GM23338 (cell line): ENCODE measurements around the gene LRIG1. TPM values are rescaled to one million over a fixed set of nuclear protein-coding genes. Genes with fewer than 3 reads are reported as not detected.

Experiments
- ATAC-seq: fragments of 200-7000 bp; cut with Tn5 transposase; 3 replicates; pipeline ENCODE4 v1.9.1; 2020
- DNase-seq: peaks from one replicate; pipeline ENCODE4 v3.0.0-alpha.2; 2015; ENCODE audit warnings: low spot score
- H2AFZ ChIP-seq: fragments of 200-600 bp; sonication (generic); 2 replicates; pipeline ENCODE4 v1.8.0; 2016; ENCODE audit warnings: antibody characterized with exemption, mild to moderate bottlenecking, moderate library complexity
- H3F3A ChIP-seq: fragments of 200-600 bp; sonication (generic); replicated peaks from 2 replicates; pipeline ENCODE4 v1.8.0; 2017; ENCODE audit warnings: antibody characterized with exemption, mixed run types, low read depth
- H3K27ac ChIP-seq: fragments of 200-600 bp; sonication (generic); 2 replicates; pipeline ENCODE4 v1.6.1; 2016; ENCODE audit warnings: low read depth
- H3K27me3 ChIP-seq: fragments of 200-600 bp; sonication (generic); 2 replicates; pipeline ENCODE4 v1.8.0; 2016; ENCODE audit warnings: mild to moderate bottlenecking, mixed run types, moderate library complexity; ENCODE audit not compliant: insufficient read depth
- H3K36me3 ChIP-seq: fragments of 200-600 bp; sonication (generic); 2 replicates; pipeline ENCODE4 v1.8.0; 2016; ENCODE audit warnings: mild to moderate bottlenecking; ENCODE audit not compliant: insufficient read depth
- H3K4me1 ChIP-seq: fragments of 200-600 bp; sonication (generic); 2 replicates; pipeline ENCODE4 v1.8.0; 2016; ENCODE audit warnings: mild to moderate bottlenecking, moderate library complexity; ENCODE audit not compliant: insufficient read depth
- H3K4me2 ChIP-seq: fragments of 200-600 bp; sonication (generic); 2 replicates; pipeline ENCODE4 v1.7.1; 2017; ENCODE audit warnings: mixed run types
- H3K4me3 ChIP-seq: fragments of 200-600 bp; sonication (generic); 2 replicates; pipeline ENCODE4 v1.6.1; 2016; ENCODE audit warnings: mixed run types
- H3K79me2 ChIP-seq: fragments of 200-600 bp; sonication (generic); replicated peaks from 2 replicates; pipeline ENCODE4 v1.8.0; 2017; ENCODE audit warnings: mild to moderate bottlenecking; ENCODE audit not compliant: insufficient read depth
- H3K9me2 ChIP-seq: fragments of 200-600 bp; sonication (generic); 2 replicates; pipeline ENCODE4 v1.8.0; 2017; ENCODE audit not compliant: insufficient read depth
- H4K20me1 ChIP-seq: fragments of 200-600 bp; sonication (generic); replicated peaks from 2 replicates; pipeline ENCODE4 v1.8.0; 2017; ENCODE audit warnings: mild to moderate bottlenecking; ENCODE audit not compliant: insufficient read depth
- H3K27ac Mint-ChIP-seq: 2 replicates; pipeline ENCODE4 v1.8.0; 2020; ENCODE audit warnings: inconsistent platforms, mild to moderate bottlenecking, moderate library complexity, mixed read lengths
- H3K27me3 Mint-ChIP-seq: 3 replicates; pipeline ENCODE4 v1.8.0; 2022; ENCODE audit warnings: low read depth, mild to moderate bottlenecking, moderate library complexity, mixed read lengths, inconsistent platforms; ENCODE audit not compliant: insufficient read depth, poor library complexity
- H3K36me3 Mint-ChIP-seq: 3 replicates; pipeline ENCODE4 v1.8.0; 2021; ENCODE audit warnings: low read depth, mild to moderate bottlenecking, inconsistent platforms, moderate library complexity, mixed read lengths
- H3K4me1 Mint-ChIP-seq: 3 replicates; pipeline ENCODE4 v1.8.0; 2020; ENCODE audit warnings: mild to moderate bottlenecking, inconsistent platforms, mixed read lengths
- H3K4me3 Mint-ChIP-seq: 3 replicates; pipeline ENCODE4 v1.8.0; 2021; ENCODE audit warnings: moderate library complexity, mild to moderate bottlenecking, inconsistent platforms, mixed read lengths
- H3K9me3 Mint-ChIP-seq: 3 replicates; pipeline ENCODE4 v1.8.0; 2020; ENCODE audit warnings: moderate library complexity, mild to moderate bottlenecking, inconsistent platforms, mixed read lengths
- EZH2phosphoT487 ChIP-seq: fragments of 200-600 bp; sonication (generic); IDR thresholded peaks from one replicate; pipeline ENCODE4 v1.8.1; 2018; ENCODE audit warnings: antibody characterized with exemption; ENCODE audit not compliant: unreplicated experiment
- JUNB ChIP-seq: IDR thresholded peaks from one replicate; pipeline ENCODE4 v1.6.1; 2016; ENCODE audit warnings: antibody characterized with exemption; ENCODE audit not compliant: unreplicated experiment
- POLR2AphosphoS5 ChIP-seq: IDR thresholded peaks from 2 replicates; pipeline ENCODE4 v1.6.1; 2016; ENCODE audit warnings: antibody characterized with exemption, low read depth
- ZNF114 ChIP-seq: fragments of 250-450 bp; sonication (Bioruptor Pico); IDR thresholded peaks from 2 replicates; pipeline ENCODE4 v1.5.0; 2020; ENCODE audit warnings: mild to moderate bottlenecking, moderate library complexity
- ZNF331 ChIP-seq: fragments of 250-450 bp; sonication (Bioruptor Pico); IDR thresholded peaks from 2 replicates; pipeline ENCODE4 v1.5.0; 2020; ENCODE audit warnings: low read depth, mild to moderate bottlenecking, moderate library complexity
- polyA plus RNA-seq: library from polyadenylated mRNA; unstranded; fragments of >200 nt; fragmentation: Nextera tagmentation; extraction: Ambion mirVana; gene quantifications from 2 replicates; pipeline ENCODE4 v1.2.1, GENCODE V29; 2016
- total RNA-seq: library from RNA; depleted of rRNA; stranded (reverse); fragments of >200 nt; shearing (Covaris generic); gene quantifications from 2 replicates; pipeline ENCODE4 v1.2.3, GENCODE V29; 2014
- TF ChIP-seq, protein P1 (sequence below), 2 experiments: fragments of 200-600 bp in 1 of 2; sonication (generic) in 1 of 2; conservative IDR thresholded peaks; 2 replicates each; pipeline versions ENCODE4 v1.5.1 to v1.6.1; 2016 to 2017; ENCODE audit warnings: antibody characterized with exemption in 2 of 2, low read depth in 2 of 2, mild to moderate bottlenecking in 2 of 2, moderate library complexity in 1 of 2
- TF ChIP-seq, protein P2 (sequence below): IDR thresholded peaks from one replicate; pipeline ENCODE4 v1.6.1; 2018; ENCODE audit warnings: antibody characterized with exemption; ENCODE audit not compliant: unreplicated experiment

The LRIG1 gene
- total and polyA plus RNA-seq, 2 experiments from 2014 or later: 40.0 to 134 TPM

DNA sequence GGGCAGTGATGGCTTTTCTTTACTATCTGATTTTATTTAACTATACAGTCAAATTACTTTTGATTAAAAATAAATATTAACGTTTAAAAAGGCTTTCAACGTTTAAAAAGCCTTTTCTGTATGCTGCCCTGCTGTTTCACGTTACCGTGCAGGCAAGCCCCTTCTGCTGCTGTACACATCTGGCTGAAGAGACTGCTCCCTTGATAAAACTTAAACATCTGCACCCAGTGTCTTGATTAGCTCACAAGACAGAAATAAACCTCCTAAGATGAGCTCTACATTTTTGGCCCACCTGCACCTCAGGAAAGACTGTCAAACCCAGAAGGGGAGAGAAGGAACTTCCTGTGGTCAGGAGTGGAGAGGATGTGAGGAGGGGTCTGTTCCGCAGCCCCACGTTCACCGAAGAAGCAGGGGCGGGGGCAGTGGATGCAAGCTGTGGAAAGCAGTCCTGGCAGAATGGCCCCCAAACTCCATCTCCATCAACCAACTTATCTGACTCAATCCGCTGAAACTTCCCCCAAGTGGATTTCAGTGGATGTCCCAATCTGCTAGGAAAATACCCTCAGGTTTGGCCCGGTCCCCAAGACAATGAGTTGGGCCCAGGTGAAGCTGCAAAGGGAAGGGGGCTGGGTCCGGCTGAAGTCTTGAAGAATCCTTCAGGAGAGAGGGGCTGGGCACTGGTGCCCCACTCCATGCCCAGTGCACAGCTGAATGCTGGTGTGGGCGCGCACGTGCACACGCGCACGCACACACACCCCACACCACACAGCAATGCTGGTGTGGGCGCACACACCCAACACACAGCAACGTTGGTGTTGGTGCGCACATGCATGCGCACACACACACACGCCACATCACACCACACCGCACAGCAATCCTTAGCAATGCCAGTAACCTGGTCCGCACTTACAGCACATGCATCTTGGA lies 88.6 kb downstream of the LRIG1 start:
- Histone ChIP-seq H3K36me3 (peaks cover 41% of the 10 kb centered on the region), H3K4me2 (no peak overlapping the region), H3K27me3 (no peaks in the 10 kb centered on the region), H3K9me2 (no peaks in the 10 kb centered on the region), H2AFZ (no peak overlapping the region), H3K4me1 (peaks cover 17% of the 10 kb centered on the region), H3K4me3 (no peak overlapping the region), H3K79me2 (peaks cover 33% of the 10 kb centered on the region), H3K27ac (no peak overlapping the region), H4K20me1 (peaks cover 17% of the 10 kb centered on the region), H3F3A (0 out of 2 replicates have a peak, but pooled peaks cover 4% of the 10 kb centered on the region)
- Mint-ChIP-seq H3K27me3 (peaks cover 5% of the 10 kb centered on the region), H3K4me3 (no peak overlapping the region), H3K9me3 (no peaks in the 10 kb centered on the region), H3K27ac (peak overlapping the region; percentile 50; the same call in 1 of the 2 replicates), H3K4me1 (peaks cover 69% of the 10 kb centered on the region), H3K36me3 (peaks cover 98% of the 10 kb centered on the region)
- TF ChIP-seq ZNF114 (CRISPR knock-in tag) (no peak), JUNB (no peak), POLR2AphosphoS5 (no peak), ZNF331 (CRISPR knock-in tag) (no peak)
- TF ChIP-seq, protein P1, sequence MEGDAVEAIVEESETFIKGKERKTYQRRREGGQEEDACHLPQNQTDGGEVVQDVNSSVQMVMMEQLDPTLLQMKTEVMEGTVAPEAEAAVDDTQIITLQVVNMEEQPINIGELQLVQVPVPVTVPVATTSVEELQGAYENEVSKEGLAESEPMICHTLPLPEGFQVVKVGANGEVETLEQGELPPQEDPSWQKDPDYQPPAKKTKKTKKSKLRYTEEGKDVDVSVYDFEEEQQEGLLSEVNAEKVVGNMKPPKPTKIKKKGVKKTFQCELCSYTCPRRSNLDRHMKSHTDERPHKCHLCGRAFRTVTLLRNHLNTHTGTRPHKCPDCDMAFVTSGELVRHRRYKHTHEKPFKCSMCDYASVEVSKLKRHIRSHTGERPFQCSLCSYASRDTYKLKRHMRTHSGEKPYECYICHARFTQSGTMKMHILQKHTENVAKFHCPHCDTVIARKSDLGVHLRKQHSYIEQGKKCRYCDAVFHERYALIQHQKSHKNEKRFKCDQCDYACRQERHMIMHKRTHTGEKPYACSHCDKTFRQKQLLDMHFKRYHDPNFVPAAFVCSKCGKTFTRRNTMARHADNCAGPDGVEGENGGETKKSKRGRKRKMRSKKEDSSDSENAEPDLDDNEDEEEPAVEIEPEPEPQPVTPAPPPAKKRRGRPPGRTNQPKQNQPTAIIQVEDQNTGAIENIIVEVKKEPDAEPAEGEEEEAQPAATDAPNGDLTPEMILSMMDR (conservative IDR thresholded peaks at IDR 0.05; ENCODE audit: low read depth in 2 of 2): no peak
- DNase-seq (no peak), ATAC-seq (no peak)

DNA sequence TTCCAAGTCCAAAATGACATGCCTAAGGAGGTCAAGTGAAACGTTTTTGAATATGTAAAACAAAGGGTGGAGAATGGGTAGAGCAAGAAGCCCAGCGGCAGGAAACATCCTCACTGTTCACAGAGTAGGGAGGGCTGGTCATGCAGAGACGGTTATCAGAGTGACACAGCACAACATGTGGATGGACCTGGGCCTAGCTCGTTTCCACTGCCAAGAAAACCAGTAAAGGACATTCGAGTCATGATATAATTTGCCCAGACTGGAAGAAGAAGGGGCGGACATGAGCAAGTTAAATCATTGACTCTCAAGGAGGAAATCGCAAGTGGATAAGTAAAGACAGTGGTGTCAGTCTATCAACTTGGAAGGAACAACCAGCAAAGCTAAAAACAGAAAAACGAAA lies 89.3 kb downstream of the LRIG1 start:
- ATAC-seq (no peak), DNase-seq (no peak)
- Histone ChIP-seq H4K20me1 (peaks cover 11% of the 10 kb centered on the region; the same call in 1 of the 2 replicates), H3F3A (0 out of 2 replicates have a peak, but pooled peaks cover 4% of the 10 kb centered on the region), H3K9me2 (no peaks in the 10 kb centered on the region), H3K79me2 (peaks cover 27% of the 10 kb centered on the region), H3K36me3 (peaks cover 33% of the 10 kb centered on the region), H3K27ac (no peak overlapping the region), H3K4me2 (no peak overlapping the region), H3K4me3 (no peak overlapping the region), H2AFZ (no peak overlapping the region), H3K27me3 (no peaks in the 10 kb centered on the region), H3K4me1 (peaks cover 17% of the 10 kb centered on the region)
- Mint-ChIP-seq H3K36me3 (peaks cover 98% of the 10 kb centered on the region), H3K9me3 (no peaks in the 10 kb centered on the region), H3K27me3 (peaks cover 5% of the 10 kb centered on the region), H3K4me3 (no peak overlapping the region), H3K4me1 (peaks cover 61% of the 10 kb centered on the region), H3K27ac (peak overlapping the region; percentile 91)
- TF ChIP-seq POLR2AphosphoS5: no peak
- TF ChIP-seq EZH2phosphoT487: no peak
- TF ChIP-seq ZNF114 (CRISPR knock-in tag): no peak
- TF ChIP-seq, protein P1 (conservative IDR thresholded peaks at IDR 0.05; ENCODE audit: low read depth in 2 of 2): no peak
- TF ChIP-seq, protein P2, sequence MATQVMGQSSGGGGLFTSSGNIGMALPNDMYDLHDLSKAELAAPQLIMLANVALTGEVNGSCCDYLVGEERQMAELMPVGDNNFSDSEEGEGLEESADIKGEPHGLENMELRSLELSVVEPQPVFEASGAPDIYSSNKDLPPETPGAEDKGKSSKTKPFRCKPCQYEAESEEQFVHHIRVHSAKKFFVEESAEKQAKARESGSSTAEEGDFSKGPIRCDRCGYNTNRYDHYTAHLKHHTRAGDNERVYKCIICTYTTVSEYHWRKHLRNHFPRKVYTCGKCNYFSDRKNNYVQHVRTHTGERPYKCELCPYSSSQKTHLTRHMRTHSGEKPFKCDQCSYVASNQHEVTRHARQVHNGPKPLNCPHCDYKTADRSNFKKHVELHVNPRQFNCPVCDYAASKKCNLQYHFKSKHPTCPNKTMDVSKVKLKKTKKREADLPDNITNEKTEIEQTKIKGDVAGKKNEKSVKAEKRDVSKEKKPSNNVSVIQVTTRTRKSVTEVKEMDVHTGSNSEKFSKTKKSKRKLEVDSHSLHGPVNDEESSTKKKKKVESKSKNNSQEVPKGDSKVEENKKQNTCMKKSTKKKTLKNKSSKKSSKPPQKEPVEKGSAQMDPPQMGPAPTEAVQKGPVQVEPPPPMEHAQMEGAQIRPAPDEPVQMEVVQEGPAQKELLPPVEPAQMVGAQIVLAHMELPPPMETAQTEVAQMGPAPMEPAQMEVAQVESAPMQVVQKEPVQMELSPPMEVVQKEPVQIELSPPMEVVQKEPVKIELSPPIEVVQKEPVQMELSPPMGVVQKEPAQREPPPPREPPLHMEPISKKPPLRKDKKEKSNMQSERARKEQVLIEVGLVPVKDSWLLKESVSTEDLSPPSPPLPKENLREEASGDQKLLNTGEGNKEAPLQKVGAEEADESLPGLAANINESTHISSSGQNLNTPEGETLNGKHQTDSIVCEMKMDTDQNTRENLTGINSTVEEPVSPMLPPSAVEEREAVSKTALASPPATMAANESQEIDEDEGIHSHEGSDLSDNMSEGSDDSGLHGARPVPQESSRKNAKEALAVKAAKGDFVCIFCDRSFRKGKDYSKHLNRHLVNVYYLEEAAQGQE: no peak
